NCI-H2107 (cell line): Measurements from ENCODE around the gene PHACTR2.
"Not testable (repeated sequence)": the region's sequence is repeated elsewhere in the genome, so short reads cannot be mapped to it uniquely, and the experiment has no call there.

Experiments
- DNase-seq: peaks from one replicate; lab custom pipeline; 2025; lab: John Stamatoyannopoulos, UW

The PHACTR2 gene

GRCh38 chr6:143766185-143766553, 88.4 kb downstream of the PHACTR2 start:
- no peak for DNase-seq

GRCh38 chr6:143767433-143767832, 89.7 kb downstream of the PHACTR2 start:
- DNase-seq = no peak

GRCh38 chr6:143772116-143773086, 94.6 kb downstream of the PHACTR2 start:
- no peak for DNase-seq

- DNase-seq = no peak
Observed at GRCh38 chr6:143773506-143774150, 95.9 kb downstream of the PHACTR2 start.

- DNase-seq = no peak
Observed at GRCh38 chr6:143774347-143774746, 96.6 kb downstream of the PHACTR2 start.

GRCh38 chr6:143775336-143775735, 97.6 kb downstream of the PHACTR2 start:
- DNase-seq = no peak

- DNase-seq = no peak
Observed at GRCh38 chr6:143778926-143779325, 101.2 kb downstream of the PHACTR2 start.

- no peak for DNase-seq
Observed at GRCh38 chr6:143782481-143782880, 104.7 kb downstream of the PHACTR2 start.

- no peak for DNase-seq
Observed at GRCh38 chr6:143783077-143783476, 105.3 kb downstream of the PHACTR2 start.

- DNase-seq = no peak
Observed at GRCh38 chr6:143784316-143784715, 106.6 kb downstream of the PHACTR2 start.

- not testable (repeated sequence) for DNase-seq
Observed at GRCh38 chr6:143786371-143786770, 108.6 kb downstream of the PHACTR2 start.

GRCh38 chr6:143792402-143793279, 114.9 kb downstream of the PHACTR2 start:
- DNase-seq = no peak

- DNase-seq = no peak
Observed at GRCh38 chr6:143793280-143793619, 115.5 kb downstream of the PHACTR2 start.

- DNase-seq = not testable (repeated sequence)
Observed at GRCh38 chr6:143796551-143796950, 118.8 kb downstream of the PHACTR2 start.

GRCh38 chr6:143798487-143798886, 120.7 kb downstream of the PHACTR2 start:
- DNase-seq = not testable (repeated sequence)

- DNase-seq = no peak
Observed at GRCh38 chr6:143802833-143803565, 125.2 kb downstream of the PHACTR2 start.

- DNase-seq = no peak
Observed at GRCh38 chr6:143803769-143804568, 126.2 kb downstream of the PHACTR2 start.

GRCh38 chr6:143804835-143805239, 127.1 kb downstream of the PHACTR2 start:
- no peak for DNase-seq

- DNase-seq = no peak
Observed at GRCh38 chr6:143806282-143807102, 128.7 kb downstream of the PHACTR2 start.
